Erythroblast (primary cell): ENCODE measurements around the gene DLAT.

Experiments
- GATA1 ChIP-seq: IDR thresholded peaks from 2 replicates; pipeline ENCODE4 v1.6.1; 2011; ENCODE audit warnings: low read depth, mild to moderate bottlenecking, control low read depth, low read length, moderate library complexity
- POLR2A ChIP-seq: IDR thresholded peaks from 2 replicates; pipeline ENCODE4 v1.6.1; 2011; ENCODE audit warnings: mild to moderate bottlenecking, low read length

DNA sequence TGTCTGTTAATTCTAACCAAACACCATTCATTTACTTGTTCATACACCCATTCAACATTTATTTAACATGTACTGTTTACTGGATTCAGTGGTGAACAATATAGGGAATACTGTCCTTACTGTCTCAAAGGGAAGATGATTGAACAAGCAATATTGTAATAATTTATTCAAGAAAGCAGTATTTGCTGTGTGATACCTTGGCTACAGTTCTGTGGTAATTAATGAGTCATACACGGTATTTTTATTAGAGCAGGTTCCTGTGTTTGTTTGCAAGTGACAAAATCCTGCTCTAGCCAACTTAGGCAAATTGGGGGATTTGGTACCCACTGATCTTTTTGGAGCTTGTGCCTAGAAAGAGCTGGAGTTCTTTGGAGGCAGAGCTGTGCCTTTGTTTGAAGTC is 32.9 kb downstream of the DLAT start:
- TF ChIP-seq POLR2A (no peak), GATA1 (no peak)
